K562 (cell line): ENCODE measurements around the gene HPCAL1. TPM values are rescaled to one million over a fixed set of nuclear protein-coding genes. Genes with fewer than 3 reads are reported as not detected.

ENCODE experiments used
- ATAC-seq: fragments of 200-7000 bp; cut with Tn5 transposase; 3 replicates; pipeline ENCODE4 v1.9.1; 2020; ENCODE audit warnings: moderate library complexity
- BruUV-seq: library from RNA; stranded (reverse); fragments of 400-500 nt; replicated peaks from 2 replicates; lab custom pipeline; 2021; lab: Mats Ljungman, UMichigan
- CTCF ChIA-PET: fragments of 300-600 bp; formaldehyde crosslinking; extraction: SDS; loops from one replicate; lab custom pipeline; 2021; ENCODE audit warnings: low intra/inter-chr PET ratio; lab: Yijun Ruan, JAX
- POLR2A ChIA-PET: fragments of 300-600, 350-650 bp; sonication (Branson Sonifier 250); formaldehyde crosslinking; extraction: SDS; loops from one replicate; lab custom pipeline; 2021; ENCODE audit warnings: antibody characterized with exemption, inconsistent platforms; lab: Yijun Ruan, JAX
- DNase-seq, 4 experiments: peaks; one replicate each; pipeline versions ENCODE4 v3.0.0 to v3.0.0-alpha.2; 2011 to 2018; ENCODE audit warnings: low spot score in 3 of 4, mixed read lengths in 3 of 4; ENCODE audit errors: extremely low read depth in 1 of 4
- FAIRE-seq: peaks from 2 replicates; lab custom pipeline; 2011; peaks lifted over from hg19 to GRCh38; lab: Jason Lieb, UNC
- H2AFZ ChIP-seq: 2 replicates; pipeline ENCODE4 v1.6.0; 2011; ENCODE audit warnings: low read depth, low read length, control low read depth, inconsistent platforms
- H3K27ac ChIP-seq: fragments of 200-600 bp; 3 replicates; pipeline ENCODE4 v1.8.0; 2011; ENCODE audit warnings: low read depth, mild to moderate bottlenecking, control low read depth, inconsistent platforms, low read length, moderate library complexity, mixed read lengths; ENCODE audit errors: extremely low read depth
- H3K27me3 ChIP-seq, 2 experiments: fragments of 300-600 bp in 1 of 2; 2 replicates in 1 of 2; 3 replicates in 1 of 2; pipeline versions ENCODE4 v1.6.0 to v1.8.0; 2011; ENCODE audit warnings: inconsistent platforms in 2 of 2, low read length in 2 of 2, mild to moderate bottlenecking in 1 of 2, mixed read lengths in 1 of 2, moderate library complexity in 1 of 2; ENCODE audit not compliant: control insufficient read depth in 2 of 2, insufficient read depth in 2 of 2
- H3K36me3 ChIP-seq: fragments of 300-600 bp; 3 replicates; pipeline ENCODE4 v1.8.0; 2011; ENCODE audit warnings: mild to moderate bottlenecking, low read length, inconsistent platforms; ENCODE audit not compliant: control insufficient read depth, insufficient read depth
- H3K4me1 ChIP-seq, 2 experiments: fragments of 200-600 bp in 1 of 2; replicated peaks in 1 of 2; 2 replicates in 1 of 2; 3 replicates in 1 of 2; pipeline versions ENCODE4 v1.5.1 to v1.8.0; 2011; ENCODE audit warnings: inconsistent platforms in 2 of 2, low read length in 2 of 2, mild to moderate bottlenecking in 1 of 2, mixed read lengths in 1 of 2, moderate library complexity in 1 of 2; ENCODE audit not compliant: control insufficient read depth in 2 of 2, insufficient read depth in 2 of 2
- H3K4me2 ChIP-seq: 2 replicates; pipeline ENCODE4 v1.6.1; 2011; ENCODE audit warnings: low read length, control low read depth, inconsistent platforms, mixed read lengths; ENCODE audit not compliant: insufficient read depth
- H3K4me3 ChIP-seq: fragments of 200-600 bp; sonication (generic), shearing (Covaris generic); 2 replicates; pipeline ENCODE4 v1.5.1; 2016; ENCODE audit warnings: control low read depth, inconsistent platforms
- H3K79me2 ChIP-seq: fragments of 200-600 bp; 3 replicates; pipeline ENCODE4 v1.8.0; 2011; ENCODE audit warnings: low read length, inconsistent platforms; ENCODE audit not compliant: control insufficient read depth, insufficient read depth
- H3K9ac ChIP-seq, 2 experiments: 2 replicates each; pipeline versions ENCODE4 v1.6.0 to v1.6.1; 2011; ENCODE audit warnings: low read depth in 2 of 2, low read length in 2 of 2, control low read depth in 1 of 2, inconsistent platforms in 1 of 2, mild to moderate bottlenecking in 1 of 2, mixed read lengths in 1 of 2; ENCODE audit not compliant: insufficient read depth in 1 of 2
- H3K9me1 ChIP-seq: one replicate; pipeline ENCODE4 v1.6.0; 2011; ENCODE audit warnings: inconsistent platforms, mild to moderate bottlenecking, low read length, moderate library complexity; ENCODE audit not compliant: control insufficient read depth, insufficient read depth
- H3K9me3 ChIP-seq: replicated peaks from 2 replicates; pipeline ENCODE4 v1.5.1; 2011; ENCODE audit warnings: low read depth, low read length, inconsistent platforms; ENCODE audit not compliant: control insufficient read depth, insufficient read depth
- H4K20me1 ChIP-seq: replicated peaks from 2 replicates; pipeline ENCODE4 v1.6.1; 2011; ENCODE audit warnings: low read length, inconsistent platforms, mixed read lengths; ENCODE audit not compliant: control insufficient read depth, insufficient read depth
- CC2D1A ChIP-seq: fragments of 450-650 bp; IDR thresholded peaks from 2 replicates; pipeline ENCODE4 v1.6.1; 2017; ENCODE audit warnings: mild to moderate bottlenecking
- FUS ChIP-seq: fragments of 200-400 bp; formaldehyde crosslinking; optimal IDR thresholded peaks from 2 replicates; pipeline ENCODE3; 2017; ENCODE audit warnings: low read depth, low read length
- GTF2F1 ChIP-seq: IDR thresholded peaks from 2 replicates; pipeline ENCODE4 v1.6.1; 2011; ENCODE audit warnings: low read depth, low read length, improper control_type of control experiment
- HLTF ChIP-seq: fragments of 450-650 bp; IDR thresholded peaks from 2 replicates; pipeline ENCODE4 v1.6.1; 2016
- IRF2 ChIP-seq: sonication (generic); formaldehyde crosslinking; IDR thresholded peaks from 2 replicates; pipeline ENCODE4 v1.8.1; 2022; ENCODE audit warnings: mild to moderate bottlenecking, missing genetic modification reagents
- RFX1 ChIP-seq: fragments of 450-650 bp; IDR thresholded peaks from 2 replicates; pipeline ENCODE4 v1.6.1; 2016; ENCODE audit warnings: mild to moderate bottlenecking, moderate library complexity
- WGBS: fragments of 100-300 bp; shearing (Covaris generic); methylation state at CpG from one replicate; pipeline ENCODE4 v1.1.6; 2016; ENCODE audit warnings: low coverage, mixed read lengths; ENCODE audit not compliant: insufficient coverage; ENCODE audit errors: missing lambda C conversion rate; 5-methylcytosine and 5-hydroxymethylcytosine counted together
- in situ Hi-C: fragments of 300-500 bp; cut with MboI; formaldehyde crosslinking; loops from 4 replicates; pipeline ENCODE4 v1.15.0; 2018; ENCODE audit warnings: inconsistent platforms, mixed read lengths
- intact Hi-C: fragments of 100-400 bp; cut with micrococcal nuclease; formaldehyde crosslinking; loops from 2 replicates; pipeline ENCODE4 v1.14.2; 2022
- polyA plus RNA-seq, 8 experiments: library from polyadenylated mRNA; depleted of rRNA in 4 of 8; stranded (reverse) in 5 of 8; unstranded in 3 of 8; fragments of >200 nt; fragmentation: Nextera tagmentation in 2 of 8; fragmentation: Illumina TruSeq in 1 of 8; extraction: Ambion mirVana in 2 of 8; extraction: Trizol in 1 of 8; gene quantifications; 2 replicates each; pipeline versions ENCODE4 v1.2.1 to v1.2.3, GENCODE V29; 2011 to 2014; ENCODE audit warnings: inconsistent platforms in 1 of 8, missing spikeins in 1 of 8
- total RNA-seq, 7 experiments: library from RNA; depleted of rRNA in 6 of 7; stranded (reverse); fragments of >200 nt in 6 of 7; fragmentation: Illumina TruSeq in 2 of 7; extraction: Trizol in 2 of 7; gene quantifications; 2 replicates each; pipeline versions ENCODE4 v1.2.1 to v1.2.3, GENCODE V29; 2011 to 2021; ENCODE audit warnings: low replicate concordance in 1 of 7
- TF ChIP-seq, protein P1 (sequence below): IDR thresholded peaks from 3 replicates; pipeline ENCODE4 v1.6.1; 2011; ENCODE audit warnings: borderline replicate concordance, mild to moderate bottlenecking, moderate library complexity; ENCODE audit not compliant: insufficient read length; ENCODE audit errors: extremely low read depth

The HPCAL1 gene
- total and polyA plus RNA-seq, 9 of the 15 experiments (the other 6 are each of a cell fraction or from before 2014, with no cell fraction given): 2.7 to 65.5 (median 23.9) TPM

DNA sequence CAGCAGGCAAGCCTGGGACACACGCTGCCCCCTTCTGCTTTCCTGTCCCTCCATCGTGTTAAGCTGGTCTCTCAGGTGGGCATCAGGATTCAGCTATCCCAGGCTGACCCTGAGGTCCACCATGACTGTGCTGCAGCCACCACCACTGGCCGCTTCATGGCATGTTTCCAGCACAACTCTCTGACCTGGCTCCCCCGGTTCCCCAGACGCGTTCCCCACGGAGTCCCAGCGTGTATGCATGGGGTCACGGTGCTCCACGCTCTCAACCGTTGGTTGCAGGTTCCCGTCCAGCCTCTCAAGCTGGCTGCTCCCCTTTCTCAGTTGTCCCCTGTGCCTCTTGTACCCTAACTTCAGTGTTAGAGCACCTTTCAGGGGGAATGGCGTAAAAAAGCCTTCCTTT lies 20.3 kb downstream of the HPCAL1 start (continued):
- TF ChIP-seq, protein P1, sequence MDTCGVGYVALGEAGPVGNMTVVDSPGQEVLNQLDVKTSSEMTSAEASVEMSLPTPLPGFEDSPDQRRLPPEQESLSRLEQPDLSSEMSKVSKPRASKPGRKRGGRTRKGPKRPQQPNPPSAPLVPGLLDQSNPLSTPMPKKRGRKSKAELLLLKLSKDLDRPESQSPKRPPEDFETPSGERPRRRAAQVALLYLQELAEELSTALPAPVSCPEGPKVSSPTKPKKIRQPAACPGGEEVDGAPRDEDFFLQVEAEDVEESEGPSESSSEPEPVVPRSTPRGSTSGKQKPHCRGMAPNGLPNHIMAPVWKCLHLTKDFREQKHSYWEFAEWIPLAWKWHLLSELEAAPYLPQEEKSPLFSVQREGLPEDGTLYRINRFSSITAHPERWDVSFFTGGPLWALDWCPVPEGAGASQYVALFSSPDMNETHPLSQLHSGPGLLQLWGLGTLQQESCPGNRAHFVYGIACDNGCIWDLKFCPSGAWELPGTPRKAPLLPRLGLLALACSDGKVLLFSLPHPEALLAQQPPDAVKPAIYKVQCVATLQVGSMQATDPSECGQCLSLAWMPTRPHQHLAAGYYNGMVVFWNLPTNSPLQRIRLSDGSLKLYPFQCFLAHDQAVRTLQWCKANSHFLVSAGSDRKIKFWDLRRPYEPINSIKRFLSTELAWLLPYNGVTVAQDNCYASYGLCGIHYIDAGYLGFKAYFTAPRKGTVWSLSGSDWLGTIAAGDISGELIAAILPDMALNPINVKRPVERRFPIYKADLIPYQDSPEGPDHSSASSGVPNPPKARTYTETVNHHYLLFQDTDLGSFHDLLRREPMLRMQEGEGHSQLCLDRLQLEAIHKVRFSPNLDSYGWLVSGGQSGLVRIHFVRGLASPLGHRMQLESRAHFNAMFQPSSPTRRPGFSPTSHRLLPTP: no peak
- no peak for TF ChIP-seq HLTF
- TF ChIP-seq IRF2: no peak

DNA sequence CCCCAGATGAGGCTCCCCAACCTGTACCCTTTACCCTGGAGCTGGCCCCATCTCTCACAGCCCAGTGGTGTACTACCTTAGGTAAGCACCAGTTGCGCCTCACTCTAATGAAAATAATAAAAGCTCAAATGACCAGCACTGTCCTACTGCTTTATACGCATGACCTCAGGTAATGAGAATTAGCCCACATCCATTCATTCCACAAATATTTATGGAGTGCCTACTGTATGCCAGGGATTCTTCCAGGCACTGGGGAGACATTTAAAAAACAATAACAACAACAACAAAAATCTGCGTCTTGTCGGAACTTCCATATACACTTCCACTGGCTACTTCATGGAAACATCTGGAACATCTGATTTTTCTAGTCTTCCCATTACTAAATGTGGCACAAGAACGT lies 20.8 kb downstream of the HPCAL1 start:
- TF ChIP-seq RFX1 (no peak), GTF2F1 (no peak), CC2D1A (no peak), FUS (no peak)
- FAIRE-seq (no peak), ATAC-seq (no peak), DNase-seq (no peak)
- no peak overlapping the region for H3K4me3 ChIP-seq
- ChIA-PET POLR2A (interaction anchor here (0.5 to 1.4 kb wide), 4 partner anchors 9 to 1765 kb away, joined by 3 to 5 read pairs (median 4); partner anchors contain the start of gene HPCAL1), CTCF (no interaction called here)
- no peaks in the 10 kb centered on the region for H3K27me3 ChIP-seq
- in situ Hi-C loops (no loop called here), intact Hi-C loops (no loop called here)
- WGBS: 91% methylated on average over 5 of the region's 5 CpGs
- H2AFZ ChIP-seq: no peak overlapping the region
- no peak overlapping the region for H3K4me2 ChIP-seq
- no peak overlapping the region for H3K27ac ChIP-seq
- H3K9ac ChIP-seq: 0 out of 4 replicates have a peak overlapping the region, but pooled peaks of 1 of the 2 experiments have one; percentile 68
- no peaks in the 10 kb centered on the region for H3K9me3 ChIP-seq
- H3K4me1 ChIP-seq: peaks cover 26 to 32% of the 10 kb centered on the region in 2 experiments; a peak in 4 of 5 replicates
- no TSS peak for BruUV-seq
- H3K79me2 ChIP-seq: peaks cover 72% of the 10 kb centered on the region
- peaks cover 16% of the 10 kb centered on the region; the same call in 1 of the 2 replicates for H4K20me1 ChIP-seq
- no peaks in the 10 kb centered on the region for H3K9me1 ChIP-seq
- peaks cover 3% of the 10 kb centered on the region; the same call in 1 of the 3 replicates for H3K36me3 ChIP-seq
